GM12873 (cell line): ENCODE measurements around the gene ING3.

Experiments used
- TF ChIP-seq, protein P1 (sequence below): IDR thresholded peaks from 2 replicates; pipeline ENCODE4 v1.5.1; 2012; ENCODE audit warnings: low read depth, mild to moderate bottlenecking, moderate library complexity, low read length, control low read depth; ENCODE audit not compliant: insufficient read depth; ENCODE audit errors: missing control alignments

Gene ING3

DNA sequence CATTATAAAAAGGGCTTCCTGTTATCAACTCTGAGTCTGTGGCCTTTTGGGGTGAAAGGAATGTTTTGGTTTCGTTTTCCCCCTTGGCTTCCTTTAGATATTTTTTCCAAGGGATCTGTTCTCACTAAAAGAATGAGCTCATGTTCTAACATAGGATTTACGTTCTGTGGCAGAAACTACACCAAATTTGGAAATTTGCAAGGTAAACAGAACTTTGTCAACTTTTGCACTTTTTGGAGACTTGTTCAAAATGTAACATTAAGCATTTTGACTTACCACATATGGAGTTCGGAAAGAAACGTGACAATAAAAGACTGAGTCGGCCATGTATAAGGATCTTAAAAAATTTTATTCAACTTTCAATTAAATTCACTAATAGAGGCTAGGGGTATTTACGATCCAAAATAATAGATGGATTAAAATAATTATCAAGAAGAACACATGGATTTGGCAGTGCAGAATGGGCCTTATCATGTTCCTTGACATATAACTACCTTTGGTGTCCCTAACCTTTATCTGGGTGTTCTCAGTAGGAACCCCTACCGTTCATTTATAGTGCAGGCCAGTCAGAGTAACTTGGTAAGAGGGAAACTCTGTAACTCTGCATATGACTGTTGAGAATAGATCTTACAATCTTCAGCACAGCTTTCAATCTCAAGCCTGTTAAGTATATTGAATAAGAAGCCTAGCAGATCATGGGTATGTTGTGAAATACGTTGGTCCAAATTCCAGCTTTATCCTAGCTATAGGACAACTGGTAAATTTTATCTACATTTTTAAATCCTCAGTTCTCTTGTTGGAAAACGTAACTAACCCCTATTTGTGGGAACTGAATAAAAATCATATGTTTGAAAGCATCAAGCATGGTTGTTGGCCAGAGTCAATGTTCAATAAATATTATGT lies 49.8 kb downstream of the ING3 start:
- TF ChIP-seq, protein P1, sequence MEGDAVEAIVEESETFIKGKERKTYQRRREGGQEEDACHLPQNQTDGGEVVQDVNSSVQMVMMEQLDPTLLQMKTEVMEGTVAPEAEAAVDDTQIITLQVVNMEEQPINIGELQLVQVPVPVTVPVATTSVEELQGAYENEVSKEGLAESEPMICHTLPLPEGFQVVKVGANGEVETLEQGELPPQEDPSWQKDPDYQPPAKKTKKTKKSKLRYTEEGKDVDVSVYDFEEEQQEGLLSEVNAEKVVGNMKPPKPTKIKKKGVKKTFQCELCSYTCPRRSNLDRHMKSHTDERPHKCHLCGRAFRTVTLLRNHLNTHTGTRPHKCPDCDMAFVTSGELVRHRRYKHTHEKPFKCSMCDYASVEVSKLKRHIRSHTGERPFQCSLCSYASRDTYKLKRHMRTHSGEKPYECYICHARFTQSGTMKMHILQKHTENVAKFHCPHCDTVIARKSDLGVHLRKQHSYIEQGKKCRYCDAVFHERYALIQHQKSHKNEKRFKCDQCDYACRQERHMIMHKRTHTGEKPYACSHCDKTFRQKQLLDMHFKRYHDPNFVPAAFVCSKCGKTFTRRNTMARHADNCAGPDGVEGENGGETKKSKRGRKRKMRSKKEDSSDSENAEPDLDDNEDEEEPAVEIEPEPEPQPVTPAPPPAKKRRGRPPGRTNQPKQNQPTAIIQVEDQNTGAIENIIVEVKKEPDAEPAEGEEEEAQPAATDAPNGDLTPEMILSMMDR = no peak

DNA sequence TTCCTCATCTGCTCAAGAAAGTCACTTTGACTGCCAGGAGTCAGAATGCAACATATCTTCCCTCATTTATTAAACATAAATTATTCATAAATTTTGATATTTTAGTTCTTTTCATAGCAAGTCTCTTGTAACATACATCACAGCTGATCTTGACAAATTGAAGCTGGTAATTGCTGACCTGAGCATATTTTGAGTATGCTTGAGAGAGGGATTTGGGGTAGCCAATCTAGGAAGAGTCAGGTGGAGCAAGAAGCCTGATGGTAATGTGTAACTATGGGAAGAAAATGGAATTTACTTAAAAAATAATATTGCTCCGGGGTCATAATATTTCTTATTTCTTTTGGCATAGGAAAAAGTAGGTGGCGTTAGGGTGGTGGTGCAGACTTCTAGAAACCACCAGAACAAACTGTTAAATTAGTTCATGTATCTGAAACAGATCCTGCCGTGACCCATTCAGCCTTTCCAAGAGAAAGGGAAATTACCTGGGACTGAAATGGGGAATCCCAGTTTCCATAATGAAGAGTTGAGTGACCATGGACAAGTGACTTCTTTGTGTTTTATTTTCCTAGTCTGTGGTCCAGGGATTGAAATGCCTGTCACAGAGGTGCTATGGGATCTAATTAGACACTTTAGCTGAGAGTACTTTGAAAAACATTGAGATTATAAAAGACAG lies 50.8 kb downstream of the ING3 start:
- TF ChIP-seq, protein P1 = no peak

DNA sequence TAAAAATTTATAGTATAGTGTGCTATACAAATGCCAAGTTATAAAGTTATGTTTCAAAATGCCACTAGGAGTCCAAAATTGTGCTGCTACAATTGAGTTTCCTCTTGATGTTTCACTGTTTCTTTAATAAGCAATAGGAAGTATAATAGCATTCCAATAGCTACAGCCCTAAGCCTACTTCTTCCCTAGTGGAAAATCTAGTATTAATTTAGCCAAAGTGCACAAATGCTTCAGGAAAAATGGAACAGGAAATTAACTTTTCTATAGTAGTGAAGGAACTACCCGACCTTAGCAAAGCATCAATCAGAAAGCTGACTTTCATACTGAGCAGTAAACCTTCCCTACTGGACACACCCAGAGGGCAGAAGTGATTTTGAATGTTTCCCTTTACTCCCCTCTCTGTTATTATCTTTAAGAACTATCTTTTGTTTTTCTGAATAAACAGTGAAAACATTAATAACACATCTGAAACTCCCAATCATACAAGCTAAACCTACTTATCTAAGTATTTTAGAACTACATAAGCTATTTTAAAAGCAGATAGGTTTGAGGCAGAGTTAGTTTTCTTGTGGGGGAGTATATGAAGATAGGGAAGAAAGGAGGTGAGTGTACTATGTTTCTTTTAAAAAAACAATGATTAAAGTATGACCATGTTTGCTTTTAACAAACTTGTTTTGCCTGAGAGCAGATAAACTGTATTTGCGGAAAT lies 51.6 kb downstream of the ING3 start:
- TF ChIP-seq, protein P1 = no peak

DNA sequence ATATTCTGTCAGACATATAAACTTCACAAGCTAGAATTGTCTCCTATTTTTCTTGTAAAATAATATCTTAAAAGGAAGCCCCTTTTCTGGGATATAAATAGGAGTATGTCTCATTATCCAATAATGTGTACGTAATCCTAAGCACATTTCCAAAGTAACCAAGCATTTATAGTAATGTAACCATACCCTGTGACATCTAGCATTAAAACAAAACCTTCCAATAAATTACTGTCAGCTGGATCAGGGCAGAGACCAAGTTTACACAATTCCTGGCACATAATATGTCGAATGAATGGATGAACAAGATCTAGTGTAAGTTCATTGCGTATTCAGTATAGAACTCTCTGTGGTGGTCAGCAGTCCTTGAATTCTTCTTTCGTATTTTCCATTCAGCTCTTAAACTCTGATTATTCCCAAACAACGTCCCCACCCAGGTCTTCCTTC lies 52.2 kb downstream of the ING3 start:
- TF ChIP-seq, protein P1 = no peak

DNA sequence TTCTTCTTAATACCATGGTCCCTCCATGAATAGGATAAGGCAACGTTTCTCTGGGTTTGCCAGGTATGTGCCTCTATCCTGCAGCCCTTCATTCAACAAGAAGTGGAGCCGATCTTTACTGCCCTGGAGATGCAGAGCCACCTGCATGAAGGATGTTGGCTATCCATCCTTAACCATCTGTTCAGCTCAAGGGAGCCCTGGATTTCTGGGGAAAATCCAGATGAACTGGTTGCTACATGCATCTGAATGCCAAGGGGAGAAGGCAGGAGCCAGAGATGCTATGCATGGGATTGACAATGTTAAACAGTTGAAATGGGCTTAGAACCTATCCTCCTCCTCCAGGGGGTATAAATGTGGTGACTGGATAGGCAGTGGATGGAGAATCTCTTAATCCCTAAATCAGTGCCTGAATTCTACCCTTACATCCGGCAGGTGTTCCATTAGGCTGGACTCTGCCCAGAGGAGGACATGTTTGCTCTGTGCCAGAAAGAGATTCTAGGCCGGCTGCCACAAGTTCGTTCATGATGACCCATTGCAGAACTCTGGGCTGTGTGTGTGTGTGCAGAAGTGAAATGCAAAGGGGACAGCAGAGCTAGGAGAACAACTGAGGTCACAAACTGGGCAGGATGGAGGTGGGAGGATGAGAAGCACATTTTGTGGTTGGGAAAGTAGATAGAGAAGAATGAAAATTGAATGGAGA lies 53.6 kb downstream of the ING3 start:
- TF ChIP-seq, protein P1 = no peak

DNA sequence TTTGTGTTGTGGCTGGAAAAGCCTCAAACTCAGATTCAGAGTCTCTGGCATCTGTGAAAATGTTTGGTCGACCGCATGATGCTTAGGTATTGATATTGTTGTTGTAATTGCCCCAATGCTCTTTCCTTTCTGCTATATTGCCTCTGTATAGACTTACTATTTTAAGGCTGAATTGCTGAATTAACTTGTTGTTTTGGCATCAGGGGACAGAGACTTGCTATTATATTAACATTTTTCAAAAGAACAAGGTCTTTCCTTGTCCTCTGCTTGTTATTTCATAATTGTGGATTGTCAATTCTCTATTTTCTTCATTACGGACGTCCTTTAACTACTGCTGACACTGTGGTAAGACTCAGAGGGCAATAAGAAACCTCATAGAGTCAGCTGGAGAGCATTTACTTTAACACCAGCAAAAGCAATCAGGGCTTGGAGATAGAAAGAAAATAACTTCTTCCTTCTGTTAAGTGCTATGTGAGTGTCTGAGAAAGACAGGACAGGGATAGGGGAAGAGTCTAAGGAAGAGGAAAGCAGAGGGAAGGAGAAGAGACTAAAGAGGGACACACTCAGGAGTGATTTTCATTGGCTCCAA lies 55.5 kb downstream of the ING3 start:
- TF ChIP-seq, protein P1 = no peak
